ENCODE measurements around the gene ZNF33B.

- TF ChIP-seq POLR2AphosphoS5 (IDR thresholded peaks at IDR 0.05) (no peak), POLR2A (IDR thresholded peaks at IDR 0.05) (no peak)
Measured at GRCh38 chr10:42583828-42584227, 54.5 kb downstream of the ZNF33B start.
